Measurements from ENCODE around the gene GTF3C4. TPM values are rescaled to one million over a fixed set of nuclear protein-coding genes. Genes with fewer than 3 reads are reported as not detected.
"Not testable (repeated sequence)": the region's sequence is repeated elsewhere in the genome, so short reads cannot be mapped to it uniquely, and the experiment has no call there.

Gene GTF3C4
- total RNA-seq, 2 donors from 2014 or later = 6.2 to 6.9 TPM

- TF ChIP-seq CTCF (IDR thresholded peaks at IDR 0.05) = no peak
- no peak for TF ChIP-seq POLR2A (IDR thresholded peaks at IDR 0.05)
- Histone ChIP-seq H3K9me3 (no peaks in the 10 kb centered on the region), H3K4me1 (no peaks in the 10 kb centered on the region), H3K36me3 (replicated peaks in 1 of 2; ENCODE audit: insufficient read depth in 1 of 2, low read depth in 2 of 2) (no peaks in the 10 kb centered on the region), H3K4me3 (no peak overlapping the region), H3K27me3 (peaks cover 0 to 3% of the 10 kb centered on the region in 2 donors), H3K27ac (no peak overlapping the region)
- 79 to 81% methylated on average over 20 to 23 of the region's 23 CpGs for WGBS, 2 donors
- intact Hi-C loops (cut with DNase I) = no loop called here
- ATAC-seq = no peak
- DNase-seq = no peak
These were observed 38.6 kb downstream of the GTF3C4 start for GRCh38 chr9:132708769-132709430.

GRCh38 chr9:132710333-132710732 lies 40.1 kb downstream of the GTF3C4 start:
- WGBS, 2 donors = 75 to 76% methylated on average over 6 of the region's 6 CpGs
- intact Hi-C loops (cut with DNase I) = no loop called here
- DNase-seq = no peak
- H3K4me3 ChIP-seq = no peak overlapping the region
- no peaks in the 10 kb centered on the region for H3K36me3 ChIP-seq (replicated peaks in 1 of 2; ENCODE audit: insufficient read depth in 1 of 2, low read depth in 2 of 2)
- no peak for ATAC-seq
- TF ChIP-seq POLR2A (IDR thresholded peaks at IDR 0.05) (no peak), CTCF (IDR thresholded peaks at IDR 0.05) (no peak)
- no peaks in the 10 kb centered on the region for H3K4me1 ChIP-seq
- peaks cover 0 to 3% of the 10 kb centered on the region in 2 donors for H3K27me3 ChIP-seq
- H3K27ac ChIP-seq = no peak overlapping the region
- H3K9me3 ChIP-seq = no peaks in the 10 kb centered on the region

- DNase-seq; H3K4me3 ChIP-seq; H3K36me3 ChIP-seq (replicated peaks in 1 of 2; ENCODE audit: insufficient read depth in 1 of 2, low read depth in 2 of 2); ATAC-seq; intact Hi-C loops (cut with DNase I); H3K9me3 ChIP-seq; H3K4me1 ChIP-seq; H3K27me3 ChIP-seq; H3K27ac ChIP-seq: not testable (repeated sequence)
- WGBS, 2 donors = 87 to 90% methylated on average over 5 of the region's 5 CpGs
These were observed 40.9 kb downstream of the GTF3C4 start for GRCh38 chr9:132711152-132711551.

GRCh38 chr9:132711846-132712245 lies 41.6 kb downstream of the GTF3C4 start:
- no peak overlapping the region for H3K4me3 ChIP-seq
- intact Hi-C loops (cut with DNase I) = no loop called here
- TF ChIP-seq POLR2A (IDR thresholded peaks at IDR 0.05) (no peak), CTCF (IDR thresholded peaks at IDR 0.05) (no peak)
- H3K27ac ChIP-seq = no peak overlapping the region
- H3K36me3 ChIP-seq (replicated peaks in 1 of 2; ENCODE audit: insufficient read depth in 1 of 2, low read depth in 2 of 2) = no peaks in the 10 kb centered on the region
- no peaks in the 10 kb centered on the region for H3K9me3 ChIP-seq
- no peak for DNase-seq
- no peaks in the 10 kb centered on the region for H3K4me1 ChIP-seq
- WGBS, 2 donors = 61 to 79% methylated on average over 3 of the region's 3 CpGs
- ATAC-seq = no peak
- no peaks in the 10 kb centered on the region for H3K27me3 ChIP-seq

- intact Hi-C loops (cut with DNase I) = no loop called here
- Histone ChIP-seq H3K9me3 (no peaks in the 10 kb centered on the region), H3K4me3 (no peak overlapping the region), H3K4me1 (no peaks in the 10 kb centered on the region), H3K27me3 (no peaks in the 10 kb centered on the region), H3K36me3 (replicated peaks in 1 of 2; ENCODE audit: insufficient read depth in 1 of 2, low read depth in 2 of 2) (no peaks in the 10 kb centered on the region), H3K27ac (no peak overlapping the region)
- TF ChIP-seq POLR2A (IDR thresholded peaks at IDR 0.05) = no peak
- TF ChIP-seq CTCF (IDR thresholded peaks at IDR 0.05) = no peak
- 68 to 73% methylated on average over 5 of the region's 5 CpGs for WGBS, 2 donors
- ATAC-seq (no peak), DNase-seq (no peak)
These were observed 42.5 kb downstream of the GTF3C4 start for GRCh38 chr9:132712753-132713152.

All from body of pancreas (tissue), 4 donors.